Endothelial cell (in vitro differentiated cells): ENCODE data around the gene CTBP2. TPM values are rescaled to one million over a fixed set of nuclear protein-coding genes. Genes with fewer than 3 reads are reported as not detected.
A peak's percentile ranks its signal among the peaks of the same experiment; 100 is the strongest.

Source experiments
- DNase-seq: peaks from one replicate; pipeline ENCODE4 v3.0.0; 2021; ENCODE audit warnings: low spot score
- H3K27ac Mint-ChIP-seq: one replicate; pipeline ENCODE4 v1.8.0; 2021; ENCODE audit warnings: mixed read lengths, inconsistent platforms; ENCODE audit not compliant: unreplicated experiment
- H3K27me3 Mint-ChIP-seq: one replicate; pipeline ENCODE4 v1.8.0; 2021; ENCODE audit warnings: mild to moderate bottlenecking, moderate library complexity, mixed read lengths, inconsistent platforms; ENCODE audit not compliant: unreplicated experiment
- H3K36me3 Mint-ChIP-seq: one replicate; pipeline ENCODE4 v1.8.0; 2021; ENCODE audit warnings: mild to moderate bottlenecking, low read depth, mixed read lengths, inconsistent platforms; ENCODE audit not compliant: unreplicated experiment
- H3K4me1 Mint-ChIP-seq: one replicate; pipeline ENCODE4 v1.8.0; 2021; ENCODE audit warnings: mild to moderate bottlenecking, mixed read lengths, inconsistent platforms; ENCODE audit not compliant: unreplicated experiment
- H3K4me3 Mint-ChIP-seq: one replicate; pipeline ENCODE4 v1.8.0; 2021; ENCODE audit warnings: mild to moderate bottlenecking, mixed read lengths, inconsistent platforms; ENCODE audit not compliant: unreplicated experiment
- H3K9me3 Mint-ChIP-seq: one replicate; pipeline ENCODE4 v1.8.0; 2021; ENCODE audit warnings: mixed read lengths, inconsistent platforms; ENCODE audit not compliant: unreplicated experiment
- total RNA-seq: library from RNA; stranded (reverse); fragmentation: NEBNext Ultra II Directional; extraction: Animal tissue kit (Norgen Biotek cat#: 25700); gene quantifications from one replicate; pipeline ENCODE4 v1.2.1, GENCODE V29; 2021; ENCODE audit not compliant: unreplicated experiment
- TF ChIP-seq, protein P1 (sequence below): fragments of 200-600 bp; sonication (generic); IDR thresholded peaks from one replicate; pipeline ENCODE4 v1.5.0; 2021; ENCODE audit warnings: antibody characterized with exemption; ENCODE audit not compliant: unreplicated experiment

Gene CTBP2
- total RNA-seq, 1 donor from 2014 or later = 145 TPM

DNA sequence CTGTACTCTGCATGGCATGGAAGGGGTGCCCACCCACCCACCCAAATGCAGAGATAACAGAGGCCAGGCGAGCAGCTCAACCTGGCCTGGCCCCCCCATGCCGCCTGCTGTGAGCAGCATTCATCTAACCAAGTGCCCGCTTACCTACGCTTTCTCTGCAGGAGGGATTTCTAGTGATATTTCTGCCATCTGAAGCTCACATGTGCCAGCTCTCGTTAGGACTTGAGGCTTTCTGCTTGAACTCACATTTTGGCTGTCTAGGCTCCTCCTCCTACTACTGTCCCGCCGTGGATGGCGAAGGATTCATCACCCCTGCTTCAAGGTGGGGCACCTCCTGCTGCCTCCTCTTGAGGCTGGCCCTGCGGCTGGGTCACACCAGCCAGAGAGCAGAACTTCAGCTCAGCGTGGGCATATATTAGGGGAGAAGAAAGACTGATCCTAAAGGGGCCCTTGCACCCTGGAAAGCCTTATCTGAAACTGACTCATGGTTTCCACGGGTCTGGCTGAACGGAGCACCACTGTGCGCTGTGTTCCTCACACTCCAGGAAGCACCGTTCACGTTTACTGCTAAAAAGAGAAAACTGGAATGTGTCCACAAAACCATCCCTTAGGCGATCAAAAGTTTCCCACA, 45.5 kb downstream of the CTBP2 start:
- TF ChIP-seq, protein P1, sequence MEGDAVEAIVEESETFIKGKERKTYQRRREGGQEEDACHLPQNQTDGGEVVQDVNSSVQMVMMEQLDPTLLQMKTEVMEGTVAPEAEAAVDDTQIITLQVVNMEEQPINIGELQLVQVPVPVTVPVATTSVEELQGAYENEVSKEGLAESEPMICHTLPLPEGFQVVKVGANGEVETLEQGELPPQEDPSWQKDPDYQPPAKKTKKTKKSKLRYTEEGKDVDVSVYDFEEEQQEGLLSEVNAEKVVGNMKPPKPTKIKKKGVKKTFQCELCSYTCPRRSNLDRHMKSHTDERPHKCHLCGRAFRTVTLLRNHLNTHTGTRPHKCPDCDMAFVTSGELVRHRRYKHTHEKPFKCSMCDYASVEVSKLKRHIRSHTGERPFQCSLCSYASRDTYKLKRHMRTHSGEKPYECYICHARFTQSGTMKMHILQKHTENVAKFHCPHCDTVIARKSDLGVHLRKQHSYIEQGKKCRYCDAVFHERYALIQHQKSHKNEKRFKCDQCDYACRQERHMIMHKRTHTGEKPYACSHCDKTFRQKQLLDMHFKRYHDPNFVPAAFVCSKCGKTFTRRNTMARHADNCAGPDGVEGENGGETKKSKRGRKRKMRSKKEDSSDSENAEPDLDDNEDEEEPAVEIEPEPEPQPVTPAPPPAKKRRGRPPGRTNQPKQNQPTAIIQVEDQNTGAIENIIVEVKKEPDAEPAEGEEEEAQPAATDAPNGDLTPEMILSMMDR = no peak
- Mint-ChIP-seq H3K27ac (no peak overlapping the region), H3K4me1 (peaks cover 36% of the 10 kb centered on the region), H3K36me3 (peaks cover 15% of the 10 kb centered on the region), H3K4me3 (no peak overlapping the region), H3K9me3 (no peaks in the 10 kb centered on the region), H3K27me3 (no peaks in the 10 kb centered on the region)
- no peak for DNase-seq

DNA sequence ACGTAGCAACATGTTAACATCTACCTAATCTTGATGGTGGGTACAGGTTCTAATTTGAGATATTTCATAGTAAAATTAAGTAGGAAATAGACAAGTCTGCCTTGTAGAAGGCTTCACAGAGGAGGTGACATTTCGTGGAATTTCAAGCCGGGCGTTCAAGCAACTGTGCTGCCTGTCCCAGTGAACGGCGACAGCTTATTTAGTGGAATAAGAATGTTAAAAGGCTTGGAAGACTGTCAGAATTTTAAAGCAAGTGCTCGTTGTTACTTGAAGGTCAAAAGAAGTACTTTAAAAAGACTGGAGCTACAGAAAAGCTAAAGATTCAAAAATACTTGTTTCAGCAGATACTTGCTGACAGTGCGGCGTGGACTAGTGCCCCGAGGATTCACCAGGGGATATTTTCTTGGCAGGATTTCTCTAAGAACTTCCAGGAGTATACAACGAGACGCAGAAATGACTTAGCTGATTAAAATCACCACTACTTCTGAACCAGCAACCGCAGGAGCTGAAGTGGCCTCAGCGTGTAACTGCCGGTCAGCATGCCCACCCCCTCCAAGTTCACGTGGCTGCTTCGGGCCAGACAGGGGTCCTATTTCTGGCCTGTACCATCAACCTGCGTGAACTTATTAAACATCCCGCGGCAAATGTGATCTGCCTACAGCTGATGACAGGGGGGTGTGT, 46.5 kb downstream of the CTBP2 start:
- TF ChIP-seq, protein P1 = no peak
- Mint-ChIP-seq H3K27me3 (no peaks in the 10 kb centered on the region), H3K4me1 (peaks cover 33% of the 10 kb centered on the region), H3K36me3 (peaks cover 16% of the 10 kb centered on the region), H3K4me3 (no peak overlapping the region), H3K9me3 (no peaks in the 10 kb centered on the region), H3K27ac (peak overlapping the region; percentile 31)
- no peak for DNase-seq

DNA sequence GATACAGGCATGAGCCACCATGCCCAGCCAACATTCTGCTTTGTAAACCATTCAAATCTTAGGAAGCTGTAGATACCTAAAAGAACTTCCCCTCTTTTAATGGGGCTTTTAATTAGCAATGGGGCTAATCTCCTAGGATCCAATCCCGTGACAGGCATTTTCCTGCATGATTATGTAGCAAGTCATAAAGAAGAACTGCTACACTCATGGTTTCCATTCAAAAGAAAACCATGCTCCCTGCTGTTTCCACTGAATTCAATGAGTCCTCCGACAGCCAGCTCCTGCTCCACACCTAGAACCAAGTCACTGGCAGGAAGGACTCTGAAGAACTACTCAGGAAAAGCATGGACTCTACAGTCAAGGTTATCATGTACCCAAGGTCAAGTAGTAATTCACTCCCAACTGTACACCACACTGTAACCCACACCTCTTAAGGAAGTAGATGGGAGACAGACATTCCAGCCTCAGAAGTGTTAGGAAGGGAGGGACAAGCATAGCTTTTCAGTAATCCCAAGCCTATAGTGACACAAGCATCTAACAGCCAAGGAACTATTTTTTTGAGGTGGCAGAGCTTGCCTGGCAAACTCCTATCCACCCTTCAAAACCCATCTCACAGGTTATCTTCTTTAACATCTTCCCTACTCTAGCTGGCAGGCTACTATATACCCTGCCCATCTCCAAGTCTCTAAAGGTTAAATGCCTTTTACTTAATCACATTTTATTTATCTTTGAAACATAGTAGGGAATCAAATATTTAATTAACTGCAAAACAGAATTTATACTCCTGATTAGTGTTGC, 47.5 kb downstream of the CTBP2 start:
- H3K27ac Mint-ChIP-seq = no peak overlapping the region
- TF ChIP-seq, protein P1 = no peak
- peaks cover 23% of the 10 kb centered on the region for H3K36me3 Mint-ChIP-seq
- no peaks in the 10 kb centered on the region for H3K27me3 Mint-ChIP-seq
- peaks cover 30% of the 10 kb centered on the region for H3K4me1 Mint-ChIP-seq
- H3K4me3 Mint-ChIP-seq = no peak overlapping the region
- no peak for DNase-seq
- H3K9me3 Mint-ChIP-seq = no peaks in the 10 kb centered on the region

DNA sequence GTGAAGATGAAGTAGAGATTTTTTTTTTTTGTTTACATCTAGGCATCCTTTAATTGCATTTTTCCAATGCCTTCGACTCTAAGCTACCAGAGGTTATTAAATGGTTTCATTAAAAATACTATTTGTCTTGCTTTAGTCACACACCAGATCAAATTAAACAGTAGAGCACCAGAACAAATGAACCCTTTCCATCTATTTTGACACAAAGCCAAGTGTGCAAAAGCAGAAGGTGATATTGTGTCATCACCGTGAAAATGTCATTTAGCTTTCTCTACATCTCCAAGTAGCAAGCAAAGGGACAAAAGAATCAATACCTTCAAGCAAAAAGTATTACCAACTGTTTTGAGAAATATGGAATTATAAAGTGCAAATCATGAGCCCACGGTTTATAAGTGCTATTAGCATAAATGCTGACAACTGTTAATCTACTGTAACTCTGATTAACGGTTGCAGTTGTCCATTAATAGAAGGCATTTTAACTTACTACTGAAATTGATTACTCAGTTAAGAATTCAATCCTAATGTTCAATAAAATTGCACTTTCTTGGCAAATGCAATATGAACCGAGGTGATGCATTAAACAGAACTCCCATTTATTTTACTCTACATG, 49.1 kb downstream of the CTBP2 start:
- TF ChIP-seq, protein P1 = no peak
- Mint-ChIP-seq H3K4me1 (peaks cover 37% of the 10 kb centered on the region), H3K36me3 (peaks cover 37% of the 10 kb centered on the region), H3K4me3 (no peak overlapping the region), H3K9me3 (no peaks in the 10 kb centered on the region), H3K27ac (no peak overlapping the region), H3K27me3 (peaks cover 1% of the 10 kb centered on the region)
- no peak for DNase-seq
